Sigmoid colon (tissue), 7 donors: ENCODE data around the gene NT5C1B. TPM values are rescaled to one million over a fixed set of nuclear protein-coding genes. Genes with fewer than 3 reads are reported as not detected.

Experiments
- DNase-seq: peaks from one replicate; pipeline ENCODE4 v3.0.0-alpha.2; 2019
- H3K27ac ChIP-seq, 4 donors: fragments of 200-600 bp; sonication (generic); one replicate each; pipeline ENCODE4 v1.5.1; 2016 to 2019; ENCODE audit warnings: mild to moderate bottlenecking in 1 of 4
- H3K27me3 ChIP-seq, 3 donors: fragments of 200-600 bp; sonication (generic); one replicate each; pipeline ENCODE4 v1.5.1; 2019; ENCODE audit warnings: mild to moderate bottlenecking in 1 of 3
- H3K36me3 ChIP-seq, 4 donors: fragments of 200-600 bp; sonication (generic); one replicate each; pipeline ENCODE4 v1.5.1; 2016 to 2019
- H3K4me1 ChIP-seq, 4 donors: fragments of 200-600 bp; sonication (generic); one replicate each; pipeline ENCODE4 v1.5.1; 2017 to 2019
- H3K4me3 ChIP-seq, 4 donors: fragments of 200-600 bp; sonication (generic); one replicate each; pipeline ENCODE4 v1.5.1; 2017 to 2019; ENCODE audit warnings: mild to moderate bottlenecking in 2 of 4, moderate library complexity in 1 of 4
- H3K9me3 ChIP-seq, 4 donors: fragments of 200-600 bp in 3 of 4; sonication (generic) in 3 of 4; one replicate each; pipeline versions ENCODE4 v1.5.1 to v1.6.1; 2013 to 2019
- CTCF ChIP-seq, 4 experiments: fragments of 450-650 bp in 3 of 4; fragments of 200-600 bp in 1 of 4; IDR thresholded peaks; one replicate each; pipeline ENCODE4 v1.5.1; 2016 to 2019; ENCODE audit warnings: antibody characterized with exemption in 4 of 4, mild to moderate bottlenecking in 3 of 4, moderate library complexity in 2 of 4
- EP300 ChIP-seq, 4 donors: sonication (generic); formaldehyde crosslinking; IDR thresholded peaks; one replicate each; pipeline ENCODE4 v1.6.1; 2017; ENCODE audit warnings: antibody characterized with exemption in 4 of 4
- POLR2A ChIP-seq, 2 donors: fragments of 450-650 bp; IDR thresholded peaks; one replicate each; pipeline ENCODE4 v1.6.1; 2016; ENCODE audit warnings: antibody characterized with exemption in 2 of 2, mild to moderate bottlenecking in 2 of 2, moderate library complexity in 2 of 2
- POLR2AphosphoS5 ChIP-seq, 4 donors: sonication (generic); formaldehyde crosslinking; IDR thresholded peaks; one replicate each; pipeline ENCODE4 v1.6.1; 2017; ENCODE audit warnings: antibody characterized with exemption in 4 of 4
- WGBS, 2 donors: extraction: QIAGEN DNeasy Blood & Tissue Kit; methylation state at CpG; one replicate each; pipeline ENCODE4 v1.1.7; 2013; 5-methylcytosine and 5-hydroxymethylcytosine counted together
- intact Hi-C: fragments of 100-400 bp; cut with DNase I; formaldehyde crosslinking; loops from one replicate; pipeline ENCODE4 v1.15.1; 2023
- polyA plus RNA-seq, 3 donors: library from polyadenylated mRNA; stranded (reverse); fragments of 200-250 nt; gene quantifications; one replicate each; pipeline ENCODE4 v1.2.3, GENCODE V29; 2013
- total RNA-seq, 4 donors: library from RNA; depleted of rRNA; stranded (reverse); fragments of >200 nt; gene quantifications; one replicate each; pipeline ENCODE4 v1.1.0, GENCODE V29; 2016
- donor health status: healthy with polysubstance abuse.
- donor health status: Bipolar disorder and iron deficiency.
- donor health status: healthy.

NT5C1B gene
- total and polyA plus RNA-seq, 7 donors, result not detected

- no peaks in the 10 kb centered on the region for H3K27me3 ChIP-seq
- no peak overlapping the region for H3K4me3 ChIP-seq
- TF ChIP-seq CTCF (IDR thresholded peaks at IDR 0.05) (no peak), POLR2A (IDR thresholded peaks at IDR 0.05) (no peak), POLR2AphosphoS5 (IDR thresholded peaks at IDR 0.05) (no peak)
- WGBS, 2 donors, result 87 to 88% methylated on average over 2 of the region's 2 CpGs
- H3K27ac ChIP-seq, result no peak overlapping the region
- no peaks in the 10 kb centered on the region for H3K4me1 ChIP-seq
- no peaks in the 10 kb centered on the region for H3K36me3 ChIP-seq
- DNase-seq, result no peak
- no peaks in the 10 kb centered on the region for H3K9me3 ChIP-seq
- intact Hi-C loops, result no loop called here
These were observed 31.7 kb upstream of the NT5C1B start for GRCh38 chr2:18620867-18621632.

GRCh38 chr2:18619091-18619490 lies 29.7 kb upstream of the NT5C1B start:
- WGBS, 2 donors, result 88 to 92% methylated on average over 2 of the region's 2 CpGs
- no peak overlapping the region for H3K27ac ChIP-seq

GRCh38 chr2:18614041-18614440 lies 24.7 kb upstream of the NT5C1B start:
- Histone ChIP-seq H3K36me3 (no peaks in the 10 kb centered on the region), H3K9me3 (no peaks in the 10 kb centered on the region), H3K4me1 (no peaks in the 10 kb centered on the region), H3K4me3 (no peak overlapping the region), H3K27ac (no peak overlapping the region), H3K27me3 (no peaks in the 10 kb centered on the region)
- TF ChIP-seq POLR2AphosphoS5 (IDR thresholded peaks at IDR 0.05) (no peak), POLR2A (IDR thresholded peaks at IDR 0.05) (no peak), CTCF (IDR thresholded peaks at IDR 0.05) (no peak), EP300 (IDR thresholded peaks at IDR 0.05) (no peak)
- no peak for DNase-seq
- intact Hi-C loops, result no loop called here

More at GRCh38 chr2:18619091-18619490, 29.7 kb upstream of the NT5C1B start:
- H3K4me3 ChIP-seq, result no peak overlapping the region
- H3K27me3 ChIP-seq, result no peaks in the 10 kb centered on the region
- intact Hi-C loops, result no loop called here
- no peaks in the 10 kb centered on the region for H3K9me3 ChIP-seq
- DNase-seq, result no peak
- no peaks in the 10 kb centered on the region for H3K36me3 ChIP-seq
- H3K4me1 ChIP-seq, result no peaks in the 10 kb centered on the region
- TF ChIP-seq POLR2AphosphoS5 (IDR thresholded peaks at IDR 0.05) (no peak), CTCF (IDR thresholded peaks at IDR 0.05) (no peak)

- no peak overlapping the region for H3K4me3 ChIP-seq
- TF ChIP-seq EP300 (IDR thresholded peaks at IDR 0.05), result no peak
- no peak for TF ChIP-seq CTCF (IDR thresholded peaks at IDR 0.05)
- no peak for TF ChIP-seq POLR2A (IDR thresholded peaks at IDR 0.05)
- TF ChIP-seq POLR2AphosphoS5 (IDR thresholded peaks at IDR 0.05), result no peak
- WGBS, 2 donors, result 89 to 90% methylated on average over 3 of the region's 3 CpGs
- intact Hi-C loops, result no loop called here
- DNase-seq, result no peak
- H3K36me3 ChIP-seq, result no peaks in the 10 kb centered on the region
- H3K27me3 ChIP-seq, result no peaks in the 10 kb centered on the region
- H3K27ac ChIP-seq, result peak overlapping the region in 1 of 4 donors; percentile 59
- H3K4me1 ChIP-seq, result no peaks in the 10 kb centered on the region
- no peaks in the 10 kb centered on the region for H3K9me3 ChIP-seq
These were observed 22.8 kb upstream of the NT5C1B start for GRCh38 chr2:18612133-18612532.

- no peak for DNase-seq
- Histone ChIP-seq H3K4me3 (no peak overlapping the region), H3K27me3 (no peaks in the 10 kb centered on the region), H3K9me3 (no peaks in the 10 kb centered on the region), H3K4me1 (no peaks in the 10 kb centered on the region), H3K36me3 (no peaks in the 10 kb centered on the region), H3K27ac (peak overlapping the region in 1 of 4 donors; percentile 59)
- TF ChIP-seq POLR2AphosphoS5 (IDR thresholded peaks at IDR 0.05) (no peak), EP300 (IDR thresholded peaks at IDR 0.05) (no peak), POLR2A (IDR thresholded peaks at IDR 0.05) (no peak), CTCF (IDR thresholded peaks at IDR 0.05) (no peak)
- 91 to 100% methylated on average over 1 of the region's 1 CpG for WGBS, 2 donors
- intact Hi-C loops, result no loop called here
These were observed 22.2 kb upstream of the NT5C1B start for GRCh38 chr2:18611604-18612003.
